Activated T-helper 9 cell treated with anti-CD3 and anti-CD28 coated beads, Interleukin-2, amount 50 U/mL, for 16 hours (primary cell): ENCODE measurements around the gene CFAP410.
"Not testable (repeated sequence)": the region's sequence is repeated elsewhere in the genome, so short reads cannot be mapped to it uniquely, and the experiment has no call there.

Experiments used
- DNase-seq: peaks from one replicate; pipeline ENCODE4 v3.0.0-alpha.2; 2020; ENCODE audit warnings: low read depth

CFAP410 gene

DNA sequence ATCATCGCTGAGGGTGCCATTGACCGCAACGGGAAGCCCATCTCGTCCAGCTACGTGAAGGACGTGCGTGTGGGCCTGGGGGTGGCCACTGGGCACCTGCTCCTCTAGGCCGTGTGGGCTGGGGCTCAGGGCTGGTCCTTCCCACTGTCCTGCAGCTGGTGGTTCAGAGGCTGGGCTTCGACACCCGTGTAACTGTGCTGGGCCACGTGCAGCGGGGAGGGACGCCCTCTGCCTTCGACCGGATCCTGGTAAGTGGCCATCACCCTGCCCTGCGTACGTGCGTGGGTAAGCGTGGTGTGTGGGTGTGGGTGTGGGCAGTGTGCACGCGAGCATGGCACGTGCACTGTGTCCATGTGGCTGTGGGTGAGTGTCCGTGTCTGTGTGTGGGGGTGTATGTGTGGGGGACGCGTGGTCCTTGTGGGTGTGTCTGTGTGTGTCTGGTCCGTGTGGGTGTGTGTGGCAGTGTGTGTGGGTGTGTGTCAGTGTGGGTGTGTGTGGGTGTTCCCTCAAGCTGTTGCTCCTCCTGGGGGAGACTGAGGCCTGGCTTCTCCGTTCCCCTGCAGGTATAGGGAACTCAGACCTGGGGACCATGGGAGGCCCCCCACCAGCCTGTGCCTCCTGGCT, 22.8 kb downstream of the CFAP410 start:
- no peak for DNase-seq

DNA sequence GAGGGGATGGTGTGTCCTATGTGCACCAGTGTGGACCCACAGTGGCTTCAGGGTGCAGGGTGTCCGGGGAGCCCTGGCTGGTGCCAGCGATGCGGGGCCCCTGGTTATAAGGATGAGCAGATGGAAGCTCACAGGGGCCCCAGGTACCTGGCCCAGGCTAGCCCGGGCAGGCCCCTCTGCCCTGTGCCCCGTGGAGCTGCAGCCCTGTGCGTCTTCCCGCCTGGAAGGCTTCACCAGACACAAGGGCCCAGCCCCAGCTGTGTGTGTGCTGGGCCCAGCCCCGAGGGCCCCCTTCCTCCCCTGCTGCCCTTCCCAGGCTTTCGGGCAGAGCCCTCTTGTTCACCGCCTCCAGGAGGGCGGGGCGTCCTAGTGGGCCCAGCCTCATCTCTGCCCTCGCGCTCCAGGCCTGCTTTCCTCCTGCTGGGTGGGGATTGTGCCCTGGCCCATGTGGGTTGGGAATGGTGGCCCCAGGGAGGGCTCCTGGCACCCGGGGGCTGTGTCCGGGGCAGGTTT, 23.4 kb downstream of the CFAP410 start:
- no peak for DNase-seq

DNA sequence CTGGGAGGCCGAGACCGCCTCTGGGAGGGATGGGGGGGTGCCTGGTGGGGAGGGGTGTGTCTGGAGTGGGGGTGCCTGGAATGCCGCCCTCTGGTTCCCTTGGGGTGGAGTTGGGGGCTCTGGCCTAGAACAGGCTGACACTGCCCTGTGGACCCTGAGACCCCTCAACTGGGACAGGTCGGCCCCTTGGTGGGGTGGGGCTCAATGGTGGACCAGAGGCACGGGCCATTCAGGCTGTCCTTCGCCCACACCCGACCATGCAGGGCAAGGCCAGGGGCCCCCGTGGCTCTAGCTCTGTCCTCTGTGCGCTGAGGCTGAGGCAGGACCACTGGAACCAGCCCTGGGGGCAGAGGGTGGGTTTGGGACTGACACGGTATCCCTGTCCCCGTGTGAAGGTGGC, 24.6 kb downstream of the CFAP410 start:
- no peak for DNase-seq

DNA sequence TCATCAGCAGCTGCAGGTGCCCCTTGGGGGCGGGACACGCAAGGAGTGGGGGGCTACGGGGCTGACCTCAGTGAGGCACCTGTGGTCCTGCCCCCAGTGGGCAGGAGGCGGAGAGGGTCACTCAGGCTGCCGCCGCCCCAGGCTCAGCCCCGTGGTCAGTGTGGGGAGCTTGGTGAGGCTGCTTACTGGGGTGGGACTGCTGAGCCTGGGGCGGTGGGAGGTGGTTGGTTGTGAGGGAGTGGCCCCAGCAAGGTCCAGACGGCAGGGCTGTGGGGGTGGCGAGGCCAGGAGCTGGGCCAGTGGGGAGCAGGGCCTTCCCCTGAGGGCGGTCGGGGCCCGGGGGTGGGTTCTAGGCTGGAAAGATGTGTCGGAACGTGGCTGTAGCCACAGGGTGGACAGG, 25.1 kb downstream of the CFAP410 start:
- no peak for DNase-seq

DNA sequence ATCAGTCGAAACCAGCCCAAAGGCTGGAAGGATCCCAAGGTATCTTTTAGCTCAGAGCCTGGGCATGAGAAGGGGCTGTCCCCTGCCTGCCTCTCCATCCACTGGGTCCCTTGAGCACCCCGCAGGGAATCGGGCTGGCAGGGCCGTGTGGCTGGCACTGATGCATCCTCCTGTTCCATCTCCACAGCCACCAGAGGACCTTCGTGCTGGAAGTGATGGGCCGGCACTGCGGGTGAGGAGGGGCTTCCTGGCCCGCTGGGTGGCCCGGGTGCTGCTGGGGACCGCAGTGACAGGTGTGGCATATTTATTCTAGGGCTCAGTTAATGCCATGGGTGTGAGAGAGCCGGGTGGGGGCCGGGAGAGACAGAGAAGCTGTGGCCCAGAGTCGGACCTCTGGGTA, 25.7 kb downstream of the CFAP410 start:
- DNase-seq: no peak

DNA sequence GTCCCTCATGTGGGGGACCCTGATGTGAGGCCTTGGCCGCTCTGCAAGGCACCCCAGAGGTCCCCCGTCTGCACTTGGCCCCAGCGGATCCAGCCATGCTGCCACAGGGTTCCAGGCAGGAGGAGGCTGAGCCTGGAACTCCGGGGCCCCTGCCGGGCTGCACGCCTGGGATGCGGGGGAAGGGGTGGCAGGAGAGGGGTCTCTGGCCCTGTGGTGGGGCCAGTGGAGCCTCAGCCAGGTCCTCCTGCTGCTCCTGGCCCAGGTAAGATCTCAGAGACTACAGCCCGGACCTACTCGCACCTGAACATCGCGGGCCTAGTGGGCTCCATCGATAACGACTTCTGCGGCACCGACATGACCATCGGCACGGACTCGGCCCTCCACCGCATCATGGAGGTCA, 26.5 kb downstream of the CFAP410 start:
- DNase-seq: no peak

DNA sequence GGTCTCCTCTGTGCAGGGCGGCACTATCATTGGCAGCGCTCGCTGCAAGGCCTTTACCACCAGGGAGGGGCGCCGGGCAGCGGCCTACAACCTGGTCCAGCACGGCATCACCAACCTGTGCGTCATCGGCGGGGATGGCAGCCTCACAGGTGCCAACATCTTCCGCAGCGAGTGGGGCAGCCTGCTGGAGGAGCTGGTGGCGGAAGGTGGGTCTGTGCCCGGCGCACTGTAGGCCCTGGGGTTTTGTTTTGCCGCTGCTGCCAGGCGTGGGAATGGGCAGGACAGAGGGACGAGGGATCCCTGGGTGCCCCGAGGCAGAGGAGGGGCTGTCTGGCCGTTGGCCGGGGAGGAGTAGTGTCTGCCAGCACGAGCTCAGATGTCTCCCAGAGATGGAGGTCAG, 27.1 kb downstream of the CFAP410 start:
- no peak for DNase-seq

DNA sequence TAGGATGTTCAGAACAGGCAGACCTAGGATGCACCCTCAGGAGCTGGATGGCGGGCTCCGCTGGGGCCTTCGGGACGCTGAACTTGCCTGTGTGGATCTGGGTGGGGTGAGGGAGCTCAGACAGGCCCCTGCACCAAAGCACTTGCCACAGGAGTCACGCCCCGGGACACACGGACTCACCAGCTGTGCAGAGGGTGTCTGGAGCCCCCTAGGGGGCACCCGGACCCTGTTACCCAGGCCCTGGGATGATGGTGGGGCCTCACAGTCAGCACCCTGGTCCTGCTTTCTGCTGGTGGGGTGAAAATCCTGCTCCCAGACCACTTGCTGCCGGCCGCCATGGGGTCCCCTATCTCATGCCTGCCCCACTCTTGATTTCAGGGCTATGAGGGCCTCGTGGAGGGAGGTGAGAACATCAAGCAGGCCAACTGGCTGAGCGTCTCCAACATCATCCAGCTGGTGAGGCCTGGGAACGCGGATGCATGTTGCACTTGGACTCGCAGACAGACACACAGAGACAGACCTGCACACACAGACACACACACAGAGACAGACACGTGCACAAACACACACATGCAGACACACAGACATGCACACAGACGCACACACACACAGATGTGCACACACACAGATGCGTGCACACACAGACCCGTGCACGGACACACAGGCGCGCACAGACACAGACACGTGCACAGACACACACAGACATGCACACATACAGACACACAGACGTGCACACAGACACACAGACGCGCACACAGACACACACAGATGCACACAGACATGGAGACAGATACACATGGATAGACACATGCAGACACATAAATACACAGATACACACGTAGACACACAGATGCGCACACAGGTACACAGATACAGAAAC, 28.3 kb downstream of the CFAP410 start:
- no peak for DNase-seq

DNA sequence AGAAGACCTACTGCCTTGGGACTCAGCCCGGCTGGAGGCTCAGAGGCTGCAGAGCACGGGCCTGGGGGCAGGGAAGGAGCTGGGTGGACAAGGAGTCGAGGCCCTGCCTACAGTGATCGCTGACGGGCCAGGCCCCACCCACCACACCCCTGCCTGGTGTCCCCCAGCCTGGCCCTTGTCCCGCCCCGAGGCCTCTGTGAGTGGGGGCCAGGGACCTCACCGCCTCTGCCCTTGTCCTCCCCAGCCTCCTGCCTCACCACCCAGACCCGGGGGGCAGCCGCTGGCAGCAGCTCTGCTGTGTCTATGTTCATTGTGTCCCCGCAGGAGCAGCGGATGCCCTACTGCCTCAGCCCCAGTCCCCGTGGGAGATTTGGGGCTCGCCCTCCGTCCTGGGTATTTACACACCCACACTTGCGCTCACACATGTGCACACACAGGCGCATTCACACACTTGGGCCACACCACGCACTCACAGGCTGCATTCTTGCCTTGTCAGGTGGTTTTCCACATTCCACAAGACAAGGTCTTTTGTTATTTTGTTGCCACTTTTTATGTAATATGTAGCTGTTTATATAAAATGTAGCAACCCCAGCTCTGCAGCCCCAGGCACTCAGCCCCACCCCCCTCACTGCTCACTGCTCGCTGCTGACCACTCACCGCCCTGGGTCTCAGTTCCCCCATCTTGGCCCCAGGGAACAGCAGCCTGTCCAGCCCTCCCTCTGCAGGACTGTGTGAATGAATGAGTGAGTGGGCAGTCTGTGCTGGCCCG, 32.1 kb downstream of the CFAP410 start:
- DNase-seq: no peak

DNA sequence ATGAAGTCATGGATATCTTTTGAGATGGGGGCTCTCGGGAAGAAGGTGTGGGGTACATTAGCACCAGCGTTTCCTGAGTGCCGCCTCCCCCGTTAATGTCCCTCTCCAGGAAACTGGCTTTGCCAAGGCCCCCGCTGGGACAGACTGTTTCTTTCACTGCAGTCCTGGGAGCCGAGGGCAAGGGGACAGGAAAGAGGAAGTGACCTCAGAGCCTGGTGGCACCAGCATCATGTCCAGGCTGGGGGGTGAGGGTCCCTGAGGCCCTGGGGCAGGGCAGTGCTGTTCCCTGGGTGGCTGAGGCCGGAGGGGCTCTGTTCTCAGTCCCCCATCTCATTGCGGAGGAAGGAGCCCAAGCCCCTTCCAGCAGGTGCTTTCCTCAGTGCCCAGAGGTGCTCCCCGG, 33.5 kb downstream of the CFAP410 start:
- DNase-seq: no peak

DNA sequence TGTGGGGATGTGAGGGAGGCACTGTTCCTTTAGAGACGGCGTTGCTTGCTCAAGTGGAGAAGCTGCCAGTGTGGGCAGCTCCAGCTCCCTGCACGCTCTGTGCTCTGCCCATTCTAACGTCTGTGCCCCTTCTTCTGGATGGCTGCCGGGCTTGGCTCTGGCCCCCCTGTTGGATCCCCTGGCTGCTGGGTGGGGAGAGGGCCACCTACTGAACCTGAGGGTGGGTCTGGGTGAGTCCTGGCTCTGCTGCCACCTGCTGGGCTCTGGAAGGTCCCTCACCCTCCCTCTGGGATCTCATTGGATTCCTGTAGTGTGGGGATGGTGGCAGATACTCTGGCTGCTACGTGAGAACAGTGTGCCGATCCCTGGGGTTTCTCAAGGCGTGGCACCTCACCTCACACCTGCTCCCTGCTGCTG, 34.3 kb downstream of the CFAP410 start:
- DNase-seq: peak; percentile 25

DNA sequence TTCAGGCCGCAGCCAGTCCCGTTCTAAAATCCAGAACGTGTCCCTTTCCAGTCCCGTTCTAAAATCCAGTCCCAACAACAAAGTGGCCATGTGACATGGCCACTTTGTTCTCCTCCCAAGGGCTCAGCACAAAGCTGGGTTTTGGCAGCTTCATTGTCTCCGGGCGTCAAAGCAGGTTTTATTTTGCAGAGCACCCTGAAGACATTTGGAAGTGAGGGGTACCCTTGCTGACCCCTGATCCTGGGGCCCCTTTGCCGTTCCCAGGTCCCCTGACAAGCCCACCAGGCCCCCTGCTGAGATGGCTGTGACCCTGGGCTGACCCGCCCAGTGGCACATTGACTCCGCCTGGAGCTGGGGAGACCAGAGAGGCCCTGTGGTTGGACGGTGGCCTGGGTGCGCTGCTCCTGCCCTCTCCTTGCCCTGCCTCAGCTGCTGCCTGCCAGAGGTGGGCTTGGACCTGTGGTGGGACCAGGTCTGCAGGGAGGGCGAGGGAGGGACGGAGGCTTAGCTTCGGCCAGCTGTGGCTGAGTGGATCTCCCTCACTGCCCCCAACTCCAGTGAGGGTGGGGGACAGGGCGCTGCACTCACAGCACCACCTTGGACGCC, 35.1 kb downstream of the CFAP410 start:
- no peak for DNase-seq

DNA sequence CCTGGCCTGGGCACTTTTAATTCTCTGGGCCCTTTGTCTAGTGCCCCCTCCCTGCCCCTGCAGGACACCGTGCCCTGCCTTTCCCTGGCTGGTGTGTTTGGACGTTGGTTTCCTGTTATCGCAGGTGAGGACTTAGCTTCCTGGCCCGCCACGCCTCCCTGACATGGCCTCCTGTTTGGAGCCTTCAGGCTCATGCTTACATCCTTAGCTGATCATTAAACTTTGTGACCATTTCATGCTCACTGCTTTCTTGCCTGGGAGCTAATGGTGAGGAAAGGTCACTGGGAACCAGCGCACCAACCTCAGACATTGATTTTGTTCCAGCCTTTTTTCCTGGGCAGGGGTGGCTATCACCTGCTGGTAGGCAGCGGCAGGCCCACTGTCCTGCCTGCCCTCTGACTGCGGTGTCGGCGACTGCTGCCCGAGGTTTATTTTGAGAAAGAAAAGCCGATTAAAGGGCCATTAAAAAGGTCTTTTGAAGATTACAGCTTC, 35.7 kb downstream of the CFAP410 start:
- DNase-seq: no peak

DNA sequence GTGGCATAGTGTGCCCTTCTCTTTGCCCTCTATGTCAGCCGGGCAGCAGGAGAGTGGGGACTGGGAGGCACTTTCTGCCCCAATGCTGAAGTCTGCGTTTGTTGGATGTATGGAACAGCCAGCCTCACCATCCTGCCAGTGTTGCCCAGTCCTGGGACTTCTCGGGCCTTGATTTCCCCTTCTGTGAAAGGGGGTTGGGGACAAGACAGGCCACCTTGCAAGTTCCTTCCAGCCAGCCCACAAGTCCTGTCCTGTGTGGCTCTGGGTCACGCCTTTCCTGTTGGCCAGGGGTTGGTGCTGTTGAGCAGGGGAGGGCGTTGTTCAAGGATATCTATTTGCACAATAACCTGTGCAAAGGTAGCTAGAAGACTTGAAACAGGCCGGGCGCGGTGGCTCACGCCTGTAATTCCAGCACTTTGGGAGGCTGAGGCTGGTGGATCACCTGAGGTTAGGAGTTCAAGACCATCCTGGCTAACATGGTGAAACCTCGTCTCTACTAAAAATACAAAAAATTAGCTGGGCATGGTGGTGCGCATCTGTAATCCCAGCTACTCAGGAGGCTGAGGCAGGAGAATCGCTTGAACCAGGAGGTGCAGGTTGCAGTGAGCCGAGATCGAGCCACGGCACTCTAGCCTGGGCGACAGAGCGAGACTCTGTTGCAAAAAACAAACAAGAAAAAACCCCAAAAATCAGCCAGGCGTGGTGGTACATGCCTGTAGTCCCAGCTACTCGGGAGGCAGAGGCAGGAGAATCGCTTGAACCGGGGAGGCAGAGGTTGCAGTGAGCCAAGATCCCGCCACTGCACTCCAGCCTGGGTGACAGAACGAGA, 36.4 kb downstream of the CFAP410 start:
- not testable (repeated sequence) for DNase-seq

DNA sequence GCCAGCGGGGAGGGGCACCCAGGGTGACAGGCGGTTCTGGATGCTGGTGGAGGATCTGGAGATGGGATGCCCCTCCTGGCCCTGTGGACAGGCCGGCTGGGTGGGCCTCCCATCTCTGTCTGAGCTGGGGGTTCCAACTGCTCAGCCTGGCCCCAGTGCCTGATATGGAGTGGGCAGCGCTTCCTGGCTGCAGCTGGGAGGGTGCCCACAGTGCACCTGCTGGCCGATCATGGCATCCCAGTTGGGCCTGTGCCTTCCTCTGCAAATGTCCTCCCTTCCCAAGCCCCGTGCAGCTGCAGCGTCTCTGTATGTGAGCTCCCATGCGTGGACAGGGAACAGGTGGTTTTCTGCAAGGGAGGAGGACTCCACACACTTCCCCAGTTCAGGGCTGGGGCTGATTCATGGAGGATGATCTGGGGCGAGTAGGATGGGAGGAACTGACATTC, 37.2 kb downstream of the CFAP410 start:
- no peak for DNase-seq

DNA sequence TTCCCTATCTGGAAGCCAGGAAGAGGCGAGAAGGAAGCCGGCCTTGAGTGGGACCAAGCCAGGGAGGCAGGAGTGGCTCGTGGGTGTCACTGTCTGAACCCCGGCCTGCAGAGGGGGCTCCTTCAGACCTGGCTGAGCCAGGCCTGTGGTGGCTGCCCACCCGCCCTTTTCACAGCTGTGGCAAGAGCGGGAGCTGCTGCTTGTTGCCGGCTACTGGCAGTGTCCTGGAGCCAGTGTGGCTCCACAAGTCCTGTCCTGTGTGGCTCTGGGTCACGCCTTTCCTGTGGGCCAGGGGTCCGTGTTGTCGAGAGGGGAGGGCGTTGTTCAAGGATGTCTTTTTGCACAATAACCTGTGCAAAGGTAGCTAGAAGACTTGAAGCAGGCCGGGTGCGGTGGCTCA, 38.0 kb downstream of the CFAP410 start:
- no peak for DNase-seq

DNA sequence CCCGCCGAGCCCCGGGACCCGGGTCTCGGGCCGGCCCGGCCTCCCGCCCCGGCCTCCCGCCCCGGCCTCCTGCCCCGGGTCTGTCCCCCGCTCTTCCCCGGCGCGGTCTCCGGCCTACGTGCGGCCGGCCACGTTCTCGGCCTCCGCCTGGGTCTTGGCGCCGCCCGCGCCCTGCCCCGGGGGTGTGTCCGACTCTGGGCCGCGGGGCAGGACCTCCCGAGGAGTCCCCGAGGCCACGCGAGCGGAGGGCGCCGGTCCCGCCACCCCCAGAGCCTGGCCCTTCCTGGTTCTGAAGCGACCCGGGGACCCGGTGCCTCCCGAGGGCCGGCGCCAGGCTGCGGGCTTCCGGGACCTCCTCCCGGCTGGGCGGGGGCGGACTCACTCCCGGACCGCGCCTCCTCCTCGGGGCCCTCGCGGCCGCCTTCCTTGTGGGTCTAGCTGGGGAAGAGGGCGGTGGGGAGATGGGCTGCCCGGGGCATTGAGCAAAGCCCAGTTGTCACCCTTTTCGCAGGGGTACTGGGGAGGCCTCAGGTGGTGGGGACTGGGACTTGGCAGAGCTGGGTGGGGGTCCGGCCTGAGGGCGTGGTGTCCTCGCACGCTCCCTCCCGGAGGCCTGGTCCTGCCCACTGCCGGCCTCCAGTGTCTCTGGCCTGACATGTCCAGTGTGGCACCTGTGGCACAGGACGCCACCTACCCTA, 38.8 kb downstream of the CFAP410 start:
- DNase-seq: peak; percentile 46

DNA sequence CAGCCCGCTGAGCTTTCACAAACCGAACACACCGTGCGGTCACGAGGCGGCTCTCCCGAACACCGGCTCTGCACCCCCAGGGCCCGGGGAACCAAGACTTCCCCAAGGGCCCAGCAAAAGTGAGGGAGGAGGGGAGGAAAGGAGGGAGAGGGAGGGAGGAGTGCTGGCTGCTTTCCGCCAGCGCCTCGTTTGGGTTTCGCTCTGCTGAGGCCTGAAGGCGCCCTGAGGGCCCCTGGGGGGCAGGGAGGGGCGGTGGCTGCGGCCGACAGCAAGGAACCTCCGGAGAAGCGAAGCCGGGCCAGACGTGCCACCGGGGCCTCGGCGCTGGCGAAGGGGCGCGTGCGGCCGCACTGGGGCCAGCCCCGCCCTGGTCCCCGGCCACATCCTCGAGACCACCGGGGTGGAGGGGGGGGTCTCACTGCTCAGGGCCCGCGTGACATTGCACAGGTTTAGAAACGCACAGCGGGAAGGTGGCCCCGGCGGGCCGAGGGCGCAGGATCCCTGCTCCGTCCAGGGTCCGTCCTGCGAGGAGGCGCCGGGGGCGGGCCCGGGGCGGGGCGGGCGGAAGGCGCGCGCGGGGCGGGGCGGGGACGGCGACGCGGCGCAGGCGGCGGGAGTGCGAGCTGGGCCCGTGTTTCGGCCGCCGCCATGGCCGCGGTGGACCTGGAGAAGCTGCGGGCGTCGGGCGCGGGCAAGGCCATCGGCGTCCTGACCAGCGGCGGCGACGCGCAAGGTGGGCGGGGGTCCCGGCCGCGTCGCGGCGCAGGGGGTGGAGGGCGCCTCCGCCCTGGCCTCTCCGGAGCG, 39.5 kb downstream of the CFAP410 start, which contains the start of gene PFKL:
Gene PFKL (plus strand): TSS at position 596 of the 804 bp plus-strand sequence. CDS start 53 bp downstream, at position 649.
- DNase-seq: peak; percentile 46

DNA sequence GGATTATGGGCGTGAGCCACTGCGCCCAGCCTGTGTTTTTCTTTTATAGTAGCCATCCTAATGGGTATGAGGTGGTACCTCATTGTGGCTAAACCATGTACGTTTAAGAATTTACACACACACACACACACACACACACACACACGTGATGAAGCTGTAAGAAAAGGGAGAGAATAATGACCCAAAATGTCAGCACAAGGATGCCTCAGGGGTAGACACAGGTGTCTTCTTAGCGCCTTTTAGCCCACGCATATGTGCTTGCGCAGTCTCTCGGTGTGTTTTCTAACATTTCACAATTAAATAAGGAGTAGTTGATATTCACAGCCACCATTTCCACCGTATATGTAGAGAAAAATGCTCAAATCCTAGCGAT, 40.1 kb downstream of the CFAP410 start:
- DNase-seq: no peak
